Measurements from ENCODE around the gene LIMS3. TPM values are rescaled to one million over a fixed set of nuclear protein-coding genes. Genes with fewer than 3 reads are reported as not detected.
"Not testable (repeated sequence)": the region's sequence is repeated elsewhere in the genome, so short reads cannot be mapped to it uniquely, and the experiment has no call there.

Gene LIMS3
- total and polyA plus RNA-seq, 2 of the 8 experiments (the other 6 are each of a cell fraction or from before 2014, with no cell fraction given), result 2.7 TPM; not detected in 1

DNA sequence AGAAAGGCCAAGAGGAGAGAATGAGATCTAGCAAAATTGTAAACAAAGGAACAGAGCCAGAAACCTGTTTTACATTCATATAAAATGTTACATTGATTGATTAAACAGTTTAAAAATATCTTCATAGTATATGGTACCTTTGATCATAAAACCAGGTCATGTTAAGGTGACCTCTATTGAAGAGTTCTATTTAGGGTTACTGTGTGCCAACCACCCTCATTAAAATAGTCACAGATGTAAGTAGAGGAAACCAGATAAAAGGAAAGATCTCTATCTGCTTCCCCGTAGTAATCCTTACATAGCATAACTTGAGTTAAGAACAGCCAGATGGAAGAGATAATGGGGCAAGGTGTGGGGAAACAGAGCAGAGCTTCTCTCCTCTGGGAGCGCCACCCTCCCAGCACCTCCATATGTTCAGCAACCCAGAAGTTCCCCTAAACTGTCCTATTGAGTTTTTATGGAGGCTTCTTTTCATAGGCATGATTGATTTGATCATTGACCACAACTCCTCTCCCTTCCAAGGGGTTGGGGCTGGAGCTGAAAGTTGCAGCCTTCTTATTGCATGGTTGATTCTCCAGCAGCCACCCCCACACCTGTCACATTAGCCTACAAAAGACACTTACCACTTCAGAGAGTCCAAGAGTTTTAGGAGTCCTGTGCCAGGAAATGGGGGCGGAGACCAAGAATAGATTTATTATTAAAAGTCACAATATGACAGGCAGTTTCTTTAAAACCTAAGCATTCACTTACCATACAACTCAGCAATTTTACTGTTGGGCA is 3.2 kb upstream of the LIMS3 start:
- H2BK120ac ChIP-seq (replicated peaks; ENCODE audit: low read depth, low read length); H3K23ac ChIP-seq (ENCODE audit: insufficient read length); H2AFZ ChIP-seq (ENCODE audit: low read length); H2BK15ac ChIP-seq (ENCODE audit: low read length); H3K4me2 ChIP-seq (ENCODE audit: insufficient read depth in 1 of 2, low read depth in 2 of 2, low read length in 2 of 2); FAIRE-seq; CTCF ChIA-PET (ENCODE audit: partially characterized antibody); H3K56ac ChIP-seq (replicated peaks; ENCODE audit: insufficient read length, low read depth, low read length); H3K4ac ChIP-seq (replicated peaks; ENCODE audit: insufficient read length, low read depth, low read length); H2BK5ac ChIP-seq (ENCODE audit: low read depth, low read length); H3K27me3 ChIP-seq (replicated peaks in 1 of 4; ENCODE audit: control insufficient read depth in 3 of 4, extremely low read depth in 1 of 4, insufficient read depth in 3 of 4, low read length in 3 of 4); H3K9me3 ChIP-seq (ENCODE audit: insufficient read depth in 2 of 2, low read depth in 1 of 2, low read length in 1 of 2); H3K79me1 ChIP-seq (ENCODE audit: low read depth, low read length); H3K14ac ChIP-seq (ENCODE audit: insufficient read length); H2BK20ac ChIP-seq (ENCODE audit: low read length); H3K23me2 ChIP-seq (ENCODE audit: low read depth, low read length); H3K4me3 ChIP-seq (ENCODE audit: extremely low read depth in 1 of 4, insufficient read depth in 2 of 4, low read depth in 3 of 4, low read length in 4 of 4); H4K8ac ChIP-seq (ENCODE audit: extremely low read depth, insufficient read depth, low read length); H4K20me1 ChIP-seq (replicated peaks in 1 of 2; ENCODE audit: control insufficient read depth in 1 of 2, insufficient read depth in 2 of 2, low read length in 2 of 2); H3K27ac ChIP-seq (ENCODE audit: low read depth, low read length); H4K5ac ChIP-seq (ENCODE audit: insufficient read length, low read depth, low read length); DNase-seq (ENCODE audit: low read depth in 1 of 2, low spot score in 2 of 2); H3K4me1 ChIP-seq (replicated peaks in 1 of 4; ENCODE audit: control insufficient read depth in 3 of 4, insufficient read depth in 4 of 4, low read length in 3 of 4); H3K79me2 ChIP-seq (ENCODE audit: control insufficient read depth in 1 of 2, insufficient read depth in 2 of 2, low read length in 2 of 2); H4K91ac ChIP-seq (replicated peaks; ENCODE audit: insufficient read length, low read length); H2AK5ac ChIP-seq (ENCODE audit: low read depth, low read length); H2BK12ac ChIP-seq (ENCODE audit: low read depth, low read length); H3K9ac ChIP-seq (replicated peaks in 1 of 4; ENCODE audit: extremely low read depth in 1 of 4, low read depth in 3 of 4, low read length in 3 of 4); H3K18ac ChIP-seq (ENCODE audit: extremely low read depth, low read length); POLR2A ChIA-PET (ENCODE audit: partially characterized antibody); H3K36me3 ChIP-seq (ENCODE audit: control insufficient read depth in 2 of 4, insufficient read depth in 4 of 4, low read length in 3 of 4): not testable (repeated sequence)
- WGBS, 2 experiments (ENCODE audit: extremely low coverage in 1 of 2, insufficient coverage in 1 of 2, insufficient read length in 1 of 2, insufficient replicate concordance in 2 of 2, low coverage in 1 of 2, low lambda C conversion rate in 2 of 2, missing lambda C conversion rate in 1 of 2), result no CpG with 5 or more reads among the region's 3 CpGs

DNA sequence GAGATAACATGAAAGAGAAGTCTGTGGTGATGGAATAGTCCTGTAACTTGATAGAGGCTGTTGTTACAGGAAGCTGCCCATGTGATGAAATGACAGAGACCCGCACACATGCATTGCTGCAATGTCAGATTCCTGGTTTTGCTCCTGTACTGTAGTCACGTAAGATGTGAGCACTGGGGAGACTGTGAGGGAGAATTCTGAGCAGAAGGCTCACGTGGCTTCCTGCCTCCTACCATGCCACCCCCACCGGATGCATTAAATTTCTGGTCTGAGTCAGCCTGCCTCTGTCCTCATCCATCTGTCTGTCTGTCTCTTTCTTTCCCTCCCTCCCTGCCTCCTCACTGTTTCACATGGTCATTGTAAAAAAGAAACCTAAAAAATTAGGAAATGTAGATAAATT is 2.3 kb upstream of the LIMS3 start:
- H4K5ac ChIP-seq (ENCODE audit: insufficient read length, low read depth, low read length); H2BK5ac ChIP-seq (ENCODE audit: low read depth, low read length); H2AK5ac ChIP-seq (ENCODE audit: low read depth, low read length); H2AFZ ChIP-seq (ENCODE audit: low read length); H3K18ac ChIP-seq (ENCODE audit: extremely low read depth, low read length); H4K8ac ChIP-seq (ENCODE audit: extremely low read depth, insufficient read depth, low read length); H3K4me3 ChIP-seq (ENCODE audit: extremely low read depth in 1 of 4, insufficient read depth in 2 of 4, low read depth in 3 of 4, low read length in 4 of 4); H3K36me3 ChIP-seq (ENCODE audit: control insufficient read depth in 2 of 4, insufficient read depth in 4 of 4, low read length in 3 of 4); H4K91ac ChIP-seq (replicated peaks; ENCODE audit: insufficient read length, low read length); H3K9me3 ChIP-seq (ENCODE audit: insufficient read depth in 2 of 2, low read depth in 1 of 2, low read length in 1 of 2); H2BK120ac ChIP-seq (replicated peaks; ENCODE audit: low read depth, low read length); FAIRE-seq; H3K27me3 ChIP-seq (replicated peaks in 1 of 4; ENCODE audit: control insufficient read depth in 3 of 4, extremely low read depth in 1 of 4, insufficient read depth in 3 of 4, low read length in 3 of 4); H3K23me2 ChIP-seq (ENCODE audit: low read depth, low read length); H2BK12ac ChIP-seq (ENCODE audit: low read depth, low read length); DNase-seq (ENCODE audit: low read depth in 1 of 2, low spot score in 2 of 2); POLR2A ChIA-PET (ENCODE audit: partially characterized antibody); CTCF ChIA-PET (ENCODE audit: partially characterized antibody); H2BK15ac ChIP-seq (ENCODE audit: low read length); H3K23ac ChIP-seq (ENCODE audit: insufficient read length); H4K20me1 ChIP-seq (replicated peaks in 1 of 2; ENCODE audit: control insufficient read depth in 1 of 2, insufficient read depth in 2 of 2, low read length in 2 of 2); H3K9ac ChIP-seq (replicated peaks in 1 of 4; ENCODE audit: extremely low read depth in 1 of 4, low read depth in 3 of 4, low read length in 3 of 4); H3K56ac ChIP-seq (replicated peaks; ENCODE audit: insufficient read length, low read depth, low read length); H3K4ac ChIP-seq (replicated peaks; ENCODE audit: insufficient read length, low read depth, low read length); H3K27ac ChIP-seq (ENCODE audit: low read depth, low read length); H3K79me2 ChIP-seq (ENCODE audit: control insufficient read depth in 1 of 2, insufficient read depth in 2 of 2, low read length in 2 of 2); H2BK20ac ChIP-seq (ENCODE audit: low read length); H3K79me1 ChIP-seq (ENCODE audit: low read depth, low read length); H3K4me1 ChIP-seq (replicated peaks in 1 of 4; ENCODE audit: control insufficient read depth in 3 of 4, insufficient read depth in 4 of 4, low read length in 3 of 4); H3K14ac ChIP-seq (ENCODE audit: insufficient read length); H3K4me2 ChIP-seq (ENCODE audit: insufficient read depth in 1 of 2, low read depth in 2 of 2, low read length in 2 of 2): not testable (repeated sequence)
- WGBS, 2 experiments (ENCODE audit: extremely low coverage in 1 of 2, insufficient coverage in 1 of 2, insufficient read length in 1 of 2, insufficient replicate concordance in 2 of 2, low coverage in 1 of 2, low lambda C conversion rate in 2 of 2, missing lambda C conversion rate in 1 of 2), result no CpG with 5 or more reads among the region's 4 CpGs

All from H1 (cell line).